Calu3 (cell line): ENCODE results near the gene OGN. TPM values are rescaled to one million over a fixed set of nuclear protein-coding genes. Genes with fewer than 3 reads are reported as not detected.

Experiments
- BruUV-seq: library from RNA; stranded (reverse); fragments of 400-500 nt; replicated peaks from 2 replicates; lab custom pipeline; 2021; lab: Mats Ljungman, UMichigan
- CTCF ChIA-PET: fragments of 300-600 bp; sonication (Branson Sonifier 250); formaldehyde crosslinking; loops from one replicate; lab custom pipeline; 2022; ENCODE audit warnings: antibody characterized with exemption; lab: Charles Lee
- DNase-seq: peaks from one replicate; pipeline ENCODE4 v3.0.0; 2022
- H3K27ac Mint-ChIP-seq: one replicate; pipeline ENCODE4 v1.8.0; 2022; ENCODE audit warnings: mixed read lengths; ENCODE audit not compliant: unreplicated experiment
- H3K27me3 Mint-ChIP-seq: one replicate; pipeline ENCODE4 v1.8.0; 2022; ENCODE audit warnings: mixed read lengths; ENCODE audit not compliant: unreplicated experiment
- H3K36me3 Mint-ChIP-seq: one replicate; pipeline ENCODE4 v1.8.0; 2022; ENCODE audit warnings: mild to moderate bottlenecking, moderate library complexity, mixed read lengths; ENCODE audit not compliant: insufficient read depth, unreplicated experiment
- H3K4me1 Mint-ChIP-seq: one replicate; pipeline ENCODE4 v1.8.0; 2022; ENCODE audit warnings: mild to moderate bottlenecking, low read depth, mixed read lengths; ENCODE audit not compliant: unreplicated experiment
- H3K4me3 Mint-ChIP-seq: one replicate; pipeline ENCODE4 v1.8.0; 2022; ENCODE audit warnings: mild to moderate bottlenecking, low read depth, moderate library complexity, mixed read lengths; ENCODE audit not compliant: unreplicated experiment
- H3K9me3 Mint-ChIP-seq: one replicate; pipeline ENCODE4 v1.8.0; 2022; ENCODE audit warnings: low read depth, mixed read lengths; ENCODE audit not compliant: unreplicated experiment
- intact Hi-C: fragments of 100-400 bp; cut with micrococcal nuclease; formaldehyde crosslinking; loops from one replicate; pipeline ENCODE4 v1.10.0; 2022; ENCODE audit not compliant: unreplicated experiment
- total RNA-seq: library from RNA; stranded (reverse); gene quantifications from 2 replicates; pipeline ENCODE4 v1.2.3, GENCODE V29; 2022
- TF ChIP-seq, protein P1 (sequence below): fragments of 200-600 bp; IDR thresholded peaks from one replicate; pipeline ENCODE4 v1.8.0; 2022; ENCODE audit warnings: antibody characterized with exemption; ENCODE audit not compliant: unreplicated experiment

OGN gene
- total RNA-seq, 1 experiment from 2014 or later, result not detected

DNA sequence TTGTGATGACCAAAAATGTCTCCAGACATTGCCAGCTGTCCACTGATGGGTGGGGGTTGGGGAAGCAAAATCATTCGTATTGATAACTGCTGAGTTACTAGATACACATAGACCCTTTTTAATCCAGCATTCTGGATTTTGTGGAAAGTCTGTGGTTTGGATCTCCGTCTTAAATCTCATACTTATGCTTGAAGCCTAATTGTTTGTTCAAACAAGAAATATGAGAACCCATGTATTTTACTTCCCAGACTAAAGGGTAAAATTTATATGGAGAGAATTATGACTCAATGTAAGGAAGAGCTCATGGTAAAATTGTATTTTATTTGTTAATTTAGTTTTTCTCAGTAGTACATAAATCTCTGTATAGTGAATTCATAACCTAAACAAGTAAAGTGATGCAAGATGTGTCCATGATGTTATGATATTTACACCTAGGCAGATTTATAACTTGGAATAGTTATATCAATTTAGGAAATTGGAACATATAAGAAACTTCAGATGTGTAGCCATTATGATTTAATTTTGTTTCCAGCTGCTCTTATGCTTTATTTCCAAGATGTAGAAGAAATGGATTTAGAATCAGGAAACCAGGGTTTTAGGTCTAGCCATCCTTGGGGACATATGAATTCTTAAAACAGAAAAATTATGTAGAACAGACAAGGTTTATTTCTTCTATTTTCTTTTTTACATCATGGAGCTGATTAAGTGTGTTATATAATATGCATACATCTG is 4.5 kb upstream of the OGN start:
- Mint-ChIP-seq H3K4me3 (no peak overlapping the region), H3K9me3 (no peaks in the 10 kb centered on the region), H3K27me3 (no peaks in the 10 kb centered on the region), H3K36me3 (no peaks in the 10 kb centered on the region), H3K27ac (no peak overlapping the region), H3K4me1 (no peaks in the 10 kb centered on the region)
- TF ChIP-seq, protein P1, sequence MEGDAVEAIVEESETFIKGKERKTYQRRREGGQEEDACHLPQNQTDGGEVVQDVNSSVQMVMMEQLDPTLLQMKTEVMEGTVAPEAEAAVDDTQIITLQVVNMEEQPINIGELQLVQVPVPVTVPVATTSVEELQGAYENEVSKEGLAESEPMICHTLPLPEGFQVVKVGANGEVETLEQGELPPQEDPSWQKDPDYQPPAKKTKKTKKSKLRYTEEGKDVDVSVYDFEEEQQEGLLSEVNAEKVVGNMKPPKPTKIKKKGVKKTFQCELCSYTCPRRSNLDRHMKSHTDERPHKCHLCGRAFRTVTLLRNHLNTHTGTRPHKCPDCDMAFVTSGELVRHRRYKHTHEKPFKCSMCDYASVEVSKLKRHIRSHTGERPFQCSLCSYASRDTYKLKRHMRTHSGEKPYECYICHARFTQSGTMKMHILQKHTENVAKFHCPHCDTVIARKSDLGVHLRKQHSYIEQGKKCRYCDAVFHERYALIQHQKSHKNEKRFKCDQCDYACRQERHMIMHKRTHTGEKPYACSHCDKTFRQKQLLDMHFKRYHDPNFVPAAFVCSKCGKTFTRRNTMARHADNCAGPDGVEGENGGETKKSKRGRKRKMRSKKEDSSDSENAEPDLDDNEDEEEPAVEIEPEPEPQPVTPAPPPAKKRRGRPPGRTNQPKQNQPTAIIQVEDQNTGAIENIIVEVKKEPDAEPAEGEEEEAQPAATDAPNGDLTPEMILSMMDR, result no peak
- intact Hi-C loops, result no loop called here
- BruUV-seq, result no TSS peak
- no peak for DNase-seq
- CTCF ChIA-PET, result interaction anchor here (0.6 kb wide), 1 partner anchor 224 kb away, joined by 3 read pairs; no protein-coding TSS in a partner anchor

DNA sequence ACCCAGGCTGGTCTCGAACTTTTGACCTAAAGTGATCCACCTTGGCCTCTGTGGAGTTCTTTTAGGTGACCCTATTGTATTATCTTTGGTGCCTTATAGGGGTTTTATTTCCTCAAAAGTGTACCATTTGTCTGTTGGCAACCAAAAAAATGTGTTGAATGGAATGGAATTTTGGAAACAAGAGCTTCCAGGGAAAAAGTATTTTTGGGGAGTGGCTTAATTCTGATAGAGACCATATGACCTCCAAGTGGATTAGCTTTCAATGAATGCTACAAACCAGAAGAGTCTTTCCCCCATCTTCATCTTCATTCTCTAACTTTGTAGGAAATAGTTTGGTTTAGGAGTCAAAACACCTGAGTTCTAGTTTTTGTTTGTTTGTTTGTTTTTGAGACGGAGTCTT is 3.4 kb upstream of the OGN start:
- CTCF ChIA-PET, result interaction anchor here (1.0 kb wide), 1 partner anchor 8 kb away, joined by 3 read pairs; no protein-coding TSS in a partner anchor
- H3K27me3 Mint-ChIP-seq, result no peaks in the 10 kb centered on the region
- H3K4me1 Mint-ChIP-seq, result no peaks in the 10 kb centered on the region
- no peak overlapping the region for H3K4me3 Mint-ChIP-seq
- DNase-seq, result no peak
- no peaks in the 10 kb centered on the region for H3K36me3 Mint-ChIP-seq
- H3K27ac Mint-ChIP-seq, result no peak overlapping the region
- H3K9me3 Mint-ChIP-seq, result no peaks in the 10 kb centered on the region
- TF ChIP-seq, protein P1, result no peak
- BruUV-seq, result no TSS peak
- intact Hi-C loops, result no loop called here

DNA sequence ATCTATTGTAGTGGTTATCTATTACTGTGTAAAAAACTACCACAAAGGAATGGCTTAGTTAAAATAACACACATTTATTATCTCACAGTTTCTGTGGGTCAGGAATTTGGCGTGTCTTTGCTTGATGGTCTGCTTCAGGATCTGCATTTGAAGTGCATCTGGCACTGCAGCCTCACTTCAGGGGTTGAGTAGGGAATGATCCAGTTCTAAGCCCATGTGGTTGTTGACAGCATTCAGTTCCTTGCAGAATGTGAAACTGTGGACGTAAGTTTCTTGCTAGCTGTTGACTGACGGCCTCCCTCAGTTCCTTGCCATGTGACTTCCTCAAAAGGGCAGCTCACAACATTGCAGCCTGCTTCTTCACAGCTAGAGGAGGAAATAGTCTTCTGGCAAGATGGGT is 2.1 kb upstream of the OGN start:
- H3K36me3 Mint-ChIP-seq, result no peaks in the 10 kb centered on the region
- intact Hi-C loops, result no loop called here
- H3K4me3 Mint-ChIP-seq, result no peak overlapping the region
- no peak overlapping the region for H3K27ac Mint-ChIP-seq
- no peak for DNase-seq
- CTCF ChIA-PET, result no interaction called here
- no peaks in the 10 kb centered on the region for H3K27me3 Mint-ChIP-seq
- no TSS peak for BruUV-seq
- TF ChIP-seq, protein P1, result no peak
- H3K9me3 Mint-ChIP-seq, result no peaks in the 10 kb centered on the region
- no peaks in the 10 kb centered on the region for H3K4me1 Mint-ChIP-seq

DNA sequence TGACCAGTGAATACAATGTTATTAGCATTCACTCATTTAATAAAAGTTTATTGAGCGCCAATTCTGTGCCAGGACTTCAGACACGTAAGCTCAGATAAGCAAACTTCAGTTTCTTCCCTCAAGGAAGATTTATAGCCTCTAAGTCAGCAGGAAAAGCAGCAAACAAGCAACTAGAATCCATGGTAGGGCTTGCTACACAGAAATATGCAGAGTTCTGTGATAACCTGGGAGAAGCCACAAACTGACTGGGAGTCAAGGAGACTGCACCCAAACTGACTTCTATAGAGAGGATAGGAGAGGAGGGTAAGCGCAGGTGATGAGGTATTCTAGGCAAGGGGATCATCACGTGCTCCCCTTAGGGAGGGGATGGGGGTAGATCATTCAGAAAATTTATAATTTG is 1.4 kb upstream of the OGN start:
- Mint-ChIP-seq H3K9me3 (no peaks in the 10 kb centered on the region), H3K4me1 (no peaks in the 10 kb centered on the region), H3K27ac (no peak overlapping the region), H3K4me3 (no peak overlapping the region), H3K27me3 (no peaks in the 10 kb centered on the region), H3K36me3 (no peaks in the 10 kb centered on the region)
- DNase-seq, result no peak
- intact Hi-C loops, result no loop called here
- BruUV-seq, result no TSS peak
- CTCF ChIA-PET, result no interaction called here
- TF ChIP-seq, protein P1, result no peak
